Measurements from ENCODE around the gene FLRT2. TPM values are rescaled to one million over a fixed set of nuclear protein-coding genes. Genes with fewer than 3 reads are reported as not detected.

FLRT2 gene
- polyA plus RNA-seq, 1 donor = 46.9 TPM

DNA sequence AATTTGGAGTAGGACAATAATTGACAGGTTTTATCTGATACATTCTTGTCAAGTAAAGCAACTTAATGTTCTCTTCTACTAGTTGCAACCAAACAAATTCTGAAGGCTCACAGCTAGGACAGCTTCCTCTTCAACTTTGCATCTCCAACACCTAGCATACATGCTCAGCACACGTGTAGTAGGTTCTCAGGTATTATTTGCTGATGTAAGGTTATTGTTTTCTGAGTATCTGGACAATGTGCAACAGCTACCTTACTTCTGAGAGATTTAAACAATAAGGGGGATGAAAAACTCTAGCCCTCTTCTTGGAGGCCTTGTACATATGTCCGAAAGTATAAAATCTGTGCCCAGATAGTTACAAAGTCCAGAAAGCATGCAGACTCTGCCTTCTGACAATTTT, 15.5 kb upstream of the FLRT2 start:
- WGBS (ENCODE audit: insufficient coverage, low lambda C conversion rate) = no CpG with 5 or more reads among the region's 2 CpGs
- H3K27ac ChIP-seq (ENCODE audit: low read length) = peak overlapping the region; percentile 27
- no peak overlapping the region for H3K4me3 ChIP-seq (ENCODE audit: low read length)
- H3K4me1 ChIP-seq (ENCODE audit: control insufficient read depth, insufficient read depth, low read length) = peaks cover 15% of the 10 kb centered on the region
- H3K27me3 ChIP-seq (ENCODE audit: control insufficient read depth, insufficient read depth, low read length) = no peaks in the 10 kb centered on the region
- no peak for DNase-seq
- no peaks in the 10 kb centered on the region for H3K9me3 ChIP-seq (ENCODE audit: control insufficient read depth, low read depth, low read length)
- H3K36me3 ChIP-seq (ENCODE audit: control insufficient read depth, insufficient read depth, low read length) = no peaks in the 10 kb centered on the region

DNA sequence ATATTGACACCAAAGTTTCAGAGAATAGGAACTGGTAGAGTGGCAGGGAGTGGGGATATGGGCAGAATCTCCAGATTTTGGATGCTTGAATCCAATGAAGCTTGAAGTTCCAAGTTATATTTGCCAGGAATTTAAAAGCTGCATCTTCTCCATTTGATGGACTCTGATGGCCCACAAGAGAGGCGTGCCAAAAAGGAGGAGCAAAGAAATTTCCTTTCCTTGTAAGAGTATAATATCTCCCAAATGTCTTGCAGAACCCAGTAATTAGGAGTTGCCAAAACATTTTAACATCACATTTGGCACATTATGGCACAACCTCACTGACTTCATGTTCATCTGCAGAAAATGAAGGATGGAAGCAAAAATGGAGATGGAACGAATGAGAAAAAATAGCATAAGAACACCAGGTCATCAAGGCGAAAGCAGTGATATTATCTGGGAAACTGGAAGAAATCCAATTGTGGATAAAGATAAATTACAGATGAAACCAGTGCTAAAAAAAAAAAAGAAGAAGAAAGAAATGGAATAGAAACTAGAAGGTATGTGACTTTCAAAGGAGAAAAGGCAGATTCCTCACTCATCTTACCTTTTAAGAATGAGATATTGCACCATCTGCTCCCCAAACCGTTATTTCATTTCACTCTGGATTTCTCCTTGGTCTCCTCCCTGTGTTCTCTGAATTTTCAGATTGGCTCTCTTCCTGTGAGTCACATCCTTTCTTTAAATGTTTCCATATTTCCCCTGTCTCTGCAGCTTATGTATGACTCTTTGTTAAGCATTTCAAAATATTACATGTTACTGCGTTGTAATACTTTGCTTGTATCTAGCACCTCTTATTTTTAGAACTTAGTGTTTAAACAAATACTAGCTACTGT, 13.5 kb upstream of the FLRT2 start:
- WGBS (ENCODE audit: insufficient coverage, low lambda C conversion rate) = 83% methylated on average over 4 of the region's 5 CpGs
- no peak for DNase-seq

DNA sequence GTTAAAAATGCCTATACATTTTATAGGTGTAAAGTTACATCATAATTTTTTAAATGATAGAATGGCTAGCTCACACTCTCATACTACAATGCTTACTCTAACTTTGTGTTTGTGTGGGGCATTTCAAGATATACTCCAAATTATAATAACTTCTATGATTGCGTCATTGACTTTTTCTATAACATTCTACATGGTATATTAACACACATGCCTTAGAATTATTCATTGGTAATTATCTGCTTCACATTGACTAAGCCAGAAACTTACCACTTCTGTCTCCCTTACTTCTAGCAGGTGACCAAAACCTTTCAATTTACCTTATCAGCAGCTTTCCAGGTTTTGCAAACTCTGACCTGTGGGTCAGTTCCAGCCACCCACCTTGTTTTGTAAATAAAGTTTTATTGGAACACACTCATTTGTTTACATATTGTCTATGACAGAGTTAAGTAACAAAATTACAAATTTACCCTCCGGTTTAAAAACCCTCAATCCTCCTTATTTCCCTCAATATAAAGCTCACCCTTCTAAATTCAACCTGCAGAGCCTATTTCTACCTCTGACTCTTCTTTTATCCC, 12.7 kb upstream of the FLRT2 start:
- H3K27me3 ChIP-seq (ENCODE audit: control insufficient read depth, insufficient read depth, low read length) = no peaks in the 10 kb centered on the region
- H3K4me1 ChIP-seq (ENCODE audit: control insufficient read depth, insufficient read depth, low read length) = peaks cover 31% of the 10 kb centered on the region
- no peak overlapping the region for H3K27ac ChIP-seq (ENCODE audit: low read length)
- 100% methylated on average over 1 of the region's 2 CpGs for WGBS (ENCODE audit: insufficient coverage, low lambda C conversion rate)
- H3K4me3 ChIP-seq (ENCODE audit: low read length) = no peak overlapping the region
- DNase-seq = no peak
- no peaks in the 10 kb centered on the region for H3K9me3 ChIP-seq (ENCODE audit: control insufficient read depth, low read depth, low read length)
- H3K36me3 ChIP-seq (ENCODE audit: control insufficient read depth, insufficient read depth, low read length) = no peaks in the 10 kb centered on the region

More for the DNA sequence above, 13.5 kb upstream of the FLRT2 start:
- Histone ChIP-seq H3K36me3 (ENCODE audit: control insufficient read depth, insufficient read depth, low read length) (no peaks in the 10 kb centered on the region), H3K4me3 (ENCODE audit: low read length) (no peak overlapping the region), H3K27me3 (ENCODE audit: control insufficient read depth, insufficient read depth, low read length) (no peaks in the 10 kb centered on the region), H3K4me1 (ENCODE audit: control insufficient read depth, insufficient read depth, low read length) (peaks cover 30% of the 10 kb centered on the region), H3K9me3 (ENCODE audit: control insufficient read depth, low read depth, low read length) (no peaks in the 10 kb centered on the region), H3K27ac (ENCODE audit: low read length) (no peak overlapping the region)

DNA sequence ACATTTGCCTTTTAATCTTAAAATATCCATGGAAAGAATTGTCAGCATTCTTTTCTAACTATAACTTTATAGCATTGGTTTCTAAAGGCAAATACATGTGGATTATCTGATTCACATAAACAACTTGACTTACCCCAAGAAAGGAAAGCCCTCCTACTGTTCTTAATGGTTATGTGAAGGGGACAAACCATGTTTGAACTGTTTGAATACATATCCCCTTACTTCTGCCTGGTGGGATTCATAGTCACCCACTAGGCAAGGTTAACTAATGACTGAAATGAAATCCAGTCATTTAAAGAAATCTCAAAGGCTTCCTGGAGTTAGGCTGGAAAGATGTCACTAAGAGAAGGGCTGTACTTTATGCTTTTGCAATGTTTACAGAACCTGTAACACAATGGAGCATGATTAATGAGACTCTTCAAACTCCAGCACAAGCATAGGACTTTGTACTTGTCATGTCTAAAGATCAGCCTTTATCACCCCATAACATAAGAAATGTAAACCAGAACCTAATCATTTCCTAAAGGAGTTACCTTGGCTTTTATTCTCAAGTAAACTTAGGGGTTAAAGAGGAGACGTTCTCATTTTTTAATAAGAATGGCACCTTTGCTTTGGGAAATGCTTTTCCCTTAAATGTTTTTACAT, 10.2 kb upstream of the FLRT2 start:
- Histone ChIP-seq H3K9me3 (ENCODE audit: control insufficient read depth, low read depth, low read length) (no peaks in the 10 kb centered on the region), H3K4me3 (ENCODE audit: low read length) (no peak overlapping the region), H3K27ac (ENCODE audit: low read length) (peak overlapping the region; percentile 82), H3K27me3 (ENCODE audit: control insufficient read depth, insufficient read depth, low read length) (no peaks in the 10 kb centered on the region), H3K36me3 (ENCODE audit: control insufficient read depth, insufficient read depth, low read length) (no peaks in the 10 kb centered on the region), H3K4me1 (ENCODE audit: control insufficient read depth, insufficient read depth, low read length) (peaks cover 23% of the 10 kb centered on the region)
- WGBS (ENCODE audit: insufficient coverage, low lambda C conversion rate) = no CpG with 5 or more reads among the region's 1 CpG
- peak; percentile 64 to 86 for DNase-seq

DNA sequence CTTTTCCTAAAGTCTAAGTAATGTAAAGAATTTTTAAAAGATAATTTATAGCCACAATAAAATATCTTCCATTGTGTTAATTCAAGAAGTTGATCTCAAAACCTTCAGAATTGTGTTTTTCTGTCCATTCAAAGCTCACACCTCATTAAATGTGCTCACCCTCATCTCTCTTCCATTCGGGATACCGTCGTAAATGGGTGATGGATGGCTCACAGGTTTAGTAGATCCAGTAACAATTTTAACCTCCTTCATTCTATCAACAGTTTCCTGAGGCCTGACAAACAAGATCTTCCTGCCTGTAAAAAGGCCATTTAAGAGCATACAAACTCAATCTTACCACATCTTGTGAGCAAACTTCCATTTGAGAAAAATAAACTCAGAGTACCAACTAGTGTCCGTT, 9.4 kb upstream of the FLRT2 start:
- Histone ChIP-seq H3K4me3 (ENCODE audit: low read length) (no peak overlapping the region), H3K9me3 (ENCODE audit: control insufficient read depth, low read depth, low read length) (no peaks in the 10 kb centered on the region), H3K27me3 (ENCODE audit: control insufficient read depth, insufficient read depth, low read length) (no peaks in the 10 kb centered on the region), H3K36me3 (ENCODE audit: control insufficient read depth, insufficient read depth, low read length) (no peaks in the 10 kb centered on the region), H3K27ac (ENCODE audit: low read length) (peak overlapping the region; percentile 32), H3K4me1 (ENCODE audit: control insufficient read depth, insufficient read depth, low read length) (peaks cover 23% of the 10 kb centered on the region)
- DNase-seq = peak in 1 of 2 donors; percentile 21
- WGBS (ENCODE audit: insufficient coverage, low lambda C conversion rate) = no CpG with 5 or more reads among the region's 4 CpGs

DNA sequence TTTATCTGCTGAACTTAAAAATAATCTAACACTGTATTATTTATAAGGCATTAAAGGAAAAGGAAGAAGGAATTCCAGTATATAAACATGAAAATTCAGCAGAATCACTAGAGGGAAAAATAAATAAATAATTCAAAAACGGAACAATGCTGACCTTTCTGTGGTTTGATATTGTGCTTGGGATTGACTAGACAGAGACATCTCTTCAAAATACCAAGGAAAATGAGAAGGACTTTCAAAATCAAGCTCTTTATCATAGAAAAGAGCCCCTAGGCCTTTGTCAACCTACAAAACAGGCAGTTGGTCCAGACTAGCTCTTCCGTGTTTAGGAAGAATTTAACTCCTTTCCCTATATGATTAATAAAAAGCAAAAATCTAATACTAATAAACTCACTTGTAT, 6.3 kb upstream of the FLRT2 start:
- Histone ChIP-seq H3K4me3 (ENCODE audit: low read length) (no peak overlapping the region), H3K36me3 (ENCODE audit: control insufficient read depth, insufficient read depth, low read length) (no peaks in the 10 kb centered on the region), H3K27ac (ENCODE audit: low read length) (no peak overlapping the region), H3K27me3 (ENCODE audit: control insufficient read depth, insufficient read depth, low read length) (no peaks in the 10 kb centered on the region), H3K9me3 (ENCODE audit: control insufficient read depth, low read depth, low read length) (no peaks in the 10 kb centered on the region), H3K4me1 (ENCODE audit: control insufficient read depth, insufficient read depth, low read length) (peaks cover 23% of the 10 kb centered on the region)
- no peak for DNase-seq
- 90% methylated on average over 2 of the region's 2 CpGs for WGBS (ENCODE audit: insufficient coverage, low lambda C conversion rate)

DNA sequence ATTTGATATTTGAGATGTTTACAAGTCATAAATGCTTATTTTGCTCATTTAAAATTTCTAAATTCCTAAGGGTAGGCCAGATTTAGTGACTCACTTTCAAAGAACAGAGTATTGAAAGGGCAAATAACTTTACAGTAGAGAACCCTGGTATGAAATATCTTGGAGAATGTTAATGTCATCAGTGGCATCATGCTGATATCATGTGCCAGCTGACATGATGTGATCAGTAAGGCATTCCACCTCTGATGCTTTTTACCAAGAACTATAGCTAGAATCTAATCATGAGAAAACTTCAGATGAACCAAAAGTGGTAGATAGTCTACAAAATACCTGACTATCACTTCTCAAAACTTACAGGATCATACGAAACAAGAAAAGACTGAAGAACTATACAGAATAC, 2.9 kb upstream of the FLRT2 start:
- Histone ChIP-seq H3K27me3 (ENCODE audit: control insufficient read depth, insufficient read depth, low read length) (peaks cover 28% of the 10 kb centered on the region), H3K4me1 (ENCODE audit: control insufficient read depth, insufficient read depth, low read length) (peaks cover 20% of the 10 kb centered on the region), H3K4me3 (ENCODE audit: low read length) (no peak overlapping the region), H3K27ac (ENCODE audit: low read length) (no peak overlapping the region), H3K36me3 (ENCODE audit: control insufficient read depth, insufficient read depth, low read length) (no peaks in the 10 kb centered on the region), H3K9me3 (ENCODE audit: control insufficient read depth, low read depth, low read length) (no peaks in the 10 kb centered on the region)
- WGBS (ENCODE audit: insufficient coverage, low lambda C conversion rate) = 88% methylated on average over 1 of the region's 1 CpG
- no peak for DNase-seq

DNA sequence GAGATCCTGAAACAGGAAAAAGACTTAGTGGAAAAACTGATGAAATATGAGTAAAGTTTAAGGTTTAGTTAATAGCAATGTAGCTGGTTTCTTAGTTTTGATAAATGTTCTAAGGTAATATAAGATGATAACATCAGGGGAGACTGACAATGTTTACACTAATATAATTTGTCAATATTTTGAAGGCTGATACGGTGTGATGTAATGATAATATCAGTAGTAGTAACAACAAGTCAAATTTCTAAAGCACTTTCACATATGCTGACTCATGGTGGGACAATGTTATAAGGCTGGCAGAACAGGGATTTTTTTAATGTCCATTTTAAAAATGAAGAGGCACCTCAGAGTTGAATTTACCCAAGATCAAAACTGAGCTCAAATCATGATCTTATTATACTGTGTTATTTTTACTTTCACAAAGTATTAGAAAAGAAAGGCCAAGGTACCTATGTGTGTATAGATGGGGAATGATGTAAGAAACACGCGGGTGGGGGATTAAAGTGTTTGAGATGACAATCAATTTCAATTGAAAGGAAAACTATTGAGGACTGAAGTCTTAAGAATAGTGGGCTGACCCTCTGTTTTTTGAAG, 2.4 kb upstream of the FLRT2 start:
- DNase-seq = no peak
- no CpG with 5 or more reads among the region's 3 CpGs for WGBS (ENCODE audit: insufficient coverage, low lambda C conversion rate)
- no peaks in the 10 kb centered on the region for H3K36me3 ChIP-seq (ENCODE audit: control insufficient read depth, insufficient read depth, low read length)
- peaks cover 23% of the 10 kb centered on the region for H3K4me1 ChIP-seq (ENCODE audit: control insufficient read depth, insufficient read depth, low read length)
- no peak overlapping the region for H3K27ac ChIP-seq (ENCODE audit: low read length)
- H3K9me3 ChIP-seq (ENCODE audit: control insufficient read depth, low read depth, low read length) = no peaks in the 10 kb centered on the region
- no peak overlapping the region for H3K4me3 ChIP-seq (ENCODE audit: low read length)
- H3K27me3 ChIP-seq (ENCODE audit: control insufficient read depth, insufficient read depth, low read length) = peaks cover 33% of the 10 kb centered on the region

DNA sequence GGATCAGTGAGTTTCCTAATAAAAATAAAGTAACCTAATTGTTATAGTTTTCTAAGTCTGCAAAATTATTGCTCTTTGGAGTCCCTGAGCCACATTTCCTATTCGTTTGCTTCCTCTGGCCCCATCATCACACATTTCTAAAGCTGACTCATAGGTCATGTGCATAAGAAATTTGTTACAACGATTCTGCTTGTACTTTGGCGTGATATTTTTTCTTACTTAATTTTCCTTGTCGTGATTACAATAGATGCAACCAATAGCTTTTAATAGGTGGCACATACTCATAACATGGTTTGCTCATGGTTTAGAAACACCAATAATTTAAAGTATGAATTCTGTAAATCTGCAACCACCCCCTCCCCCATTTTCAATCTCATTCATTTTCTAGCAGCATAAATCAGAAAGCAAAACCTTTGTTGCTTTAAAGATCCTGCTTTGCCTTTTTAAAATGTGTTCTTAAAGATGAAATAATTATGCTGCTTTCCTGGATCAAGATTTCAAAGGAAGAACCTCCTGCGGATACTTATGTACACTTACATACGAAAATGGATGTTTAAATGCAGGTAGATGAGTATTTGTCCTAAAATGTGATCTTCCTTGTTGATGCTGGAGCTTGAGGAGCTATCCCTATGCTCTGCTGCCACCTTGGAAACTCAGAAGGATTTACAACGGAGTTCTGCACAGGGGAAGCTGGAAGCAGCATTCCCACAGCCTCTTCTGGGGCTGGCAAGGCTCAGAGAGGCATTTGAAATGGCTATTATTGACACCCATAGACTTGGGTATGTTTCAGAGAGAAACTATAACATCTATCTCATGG, 1.7 kb upstream of the FLRT2 start:
- Histone ChIP-seq H3K36me3 (ENCODE audit: control insufficient read depth, insufficient read depth, low read length) (no peaks in the 10 kb centered on the region), H3K4me1 (ENCODE audit: control insufficient read depth, insufficient read depth, low read length) (peaks cover 25% of the 10 kb centered on the region), H3K9me3 (ENCODE audit: control insufficient read depth, low read depth, low read length) (no peaks in the 10 kb centered on the region), H3K27me3 (ENCODE audit: control insufficient read depth, insufficient read depth, low read length) (peaks cover 41% of the 10 kb centered on the region), H3K27ac (ENCODE audit: low read length) (peak overlapping the region; percentile 4), H3K4me3 (ENCODE audit: low read length) (peak overlapping the region; percentile 52)
- peak; percentile 57 to 68 for DNase-seq
- WGBS (ENCODE audit: insufficient coverage, low lambda C conversion rate) = 51% methylated on average over 4 of the region's 7 CpGs

Measured in large intestine (tissue), 3 donors.